Measurements from ENCODE around the gene PSENEN.

The PSENEN gene

GRCh38 chr19:35704218-35704617 is 41.2 kb upstream of the PSENEN start, which contains the start of gene ZBTB32:
TSS of gene ZBTB32 (plus strand) at chr19:35704558. CDS start at chr19:35714627, 10,069 bp downstream.
- Histone ChIP-seq H3K56ac (ENCODE audit: low read length) (no peak within 1 kb of the TSS), H2AK5ac (ENCODE audit: low read length) (no peak within 1 kb of the TSS), H4K5ac (ENCODE audit: low read length) (no peak within 1 kb of the TSS), H3K79me1 (ENCODE audit: low read length) (no peaks in the 10 kb centered on the region), H3K27me3 (ENCODE audit: insufficient read depth, low read length, poor library complexity) (no peaks in the 10 kb centered on the region), H3K27ac (ENCODE audit: low read depth, low read length) (no peak within 1 kb of the TSS), H3K18ac (ENCODE audit: low read length) (no peak within 1 kb of the TSS), H3K4ac (ENCODE audit: low read depth, low read length) (no peak within 1 kb of the TSS), H3K36me3 (ENCODE audit: control insufficient read depth, insufficient read depth, low read length) (no peaks in the 10 kb centered on the region), H3K4me3 (ENCODE audit: low read length) (no peak within 1 kb of the TSS), H3K4me1 (ENCODE audit: control insufficient read depth, low read depth, low read length) (no peaks in the 10 kb centered on the region), H2BK120ac (ENCODE audit: low read depth, low read length) (no peak within 1 kb of the TSS), H2BK15ac (replicated peaks; ENCODE audit: low read depth) (no peak within 1 kb of the TSS), H3K79me2 (ENCODE audit: control insufficient read depth, insufficient read depth, low read length) (no peaks in the 10 kb centered on the region), H3K23ac (ENCODE audit: low read length) (no peak within 1 kb of the TSS), H3K9ac (ENCODE audit: low read length) (no peak within 1 kb of the TSS), H2BK5ac (ENCODE audit: low read length) (no peak within 1 kb of the TSS), H4K8ac (ENCODE audit: low read depth, low read length) (no peak within 1 kb of the TSS), H3K4me2 (ENCODE audit: low read length) (no peak within 1 kb of the TSS)
- peak; percentile 81 for DNase-seq
- no CpG with 5 or more reads among the region's 24 CpGs for WGBS (ENCODE audit: extremely low coverage, insufficient coverage, low lambda C conversion rate)

- H3K23ac ChIP-seq (ENCODE audit: low read length) = no peak overlapping the region
- no peak overlapping the region for H3K56ac ChIP-seq (ENCODE audit: low read length)
- H4K8ac ChIP-seq (ENCODE audit: low read depth, low read length) = no peak overlapping the region
- H4K5ac ChIP-seq (ENCODE audit: low read length) = no peak overlapping the region
- H2BK5ac ChIP-seq (ENCODE audit: low read length) = no peak overlapping the region
- H3K79me2 ChIP-seq (ENCODE audit: control insufficient read depth, insufficient read depth, low read length) = no peaks in the 10 kb centered on the region
- H3K4me1 ChIP-seq (ENCODE audit: control insufficient read depth, low read depth, low read length) = no peaks in the 10 kb centered on the region
- no peaks in the 10 kb centered on the region for H3K79me1 ChIP-seq (ENCODE audit: low read length)
- H3K36me3 ChIP-seq (ENCODE audit: control insufficient read depth, insufficient read depth, low read length) = no peaks in the 10 kb centered on the region
- no peak overlapping the region for H3K18ac ChIP-seq (ENCODE audit: low read length)
- H3K4me2 ChIP-seq (ENCODE audit: low read length) = no peak overlapping the region
- WGBS (ENCODE audit: extremely low coverage, insufficient coverage, low lambda C conversion rate) = no CpG with 5 or more reads among the region's 1 CpG
- H3K27me3 ChIP-seq (ENCODE audit: insufficient read depth, low read length, poor library complexity) = no peaks in the 10 kb centered on the region
- no peak overlapping the region for H3K27ac ChIP-seq (ENCODE audit: low read depth, low read length)
- H2AK5ac ChIP-seq (ENCODE audit: low read length) = no peak overlapping the region
- no peak overlapping the region for H2BK120ac ChIP-seq (ENCODE audit: low read depth, low read length)
- no peak overlapping the region for H3K4me3 ChIP-seq (ENCODE audit: low read length)
- no peak for DNase-seq
- H2BK15ac ChIP-seq (replicated peaks; ENCODE audit: low read depth) = no peak overlapping the region
- H3K9ac ChIP-seq (ENCODE audit: low read length) = no peak overlapping the region
- no peak overlapping the region for H3K4ac ChIP-seq (ENCODE audit: low read depth, low read length)
Observed at GRCh38 chr19:35708391-35708790, 37.1 kb upstream of the PSENEN start.

GRCh38 chr19:35710784-35711723 is 34.4 kb upstream of the PSENEN start:
- no peak overlapping the region for H4K5ac ChIP-seq (ENCODE audit: low read length)
- no peak overlapping the region for H3K4me3 ChIP-seq (ENCODE audit: low read length)
- no peaks in the 10 kb centered on the region for H3K79me1 ChIP-seq (ENCODE audit: low read length)
- H2AK5ac ChIP-seq (ENCODE audit: low read length) = no peak overlapping the region
- no peak overlapping the region for H4K8ac ChIP-seq (ENCODE audit: low read depth, low read length)
- no peaks in the 10 kb centered on the region for H3K27me3 ChIP-seq (ENCODE audit: insufficient read depth, low read length, poor library complexity)
- H3K4me1 ChIP-seq (ENCODE audit: control insufficient read depth, low read depth, low read length) = peaks cover 2% of the 10 kb centered on the region
- H3K27ac ChIP-seq (ENCODE audit: low read depth, low read length) = no peak overlapping the region
- WGBS (ENCODE audit: extremely low coverage, insufficient coverage, low lambda C conversion rate) = no CpG with 5 or more reads among the region's 13 CpGs
- no peak overlapping the region for H3K4ac ChIP-seq (ENCODE audit: low read depth, low read length)
- H3K79me2 ChIP-seq (ENCODE audit: control insufficient read depth, insufficient read depth, low read length) = no peaks in the 10 kb centered on the region
- H3K23ac ChIP-seq (ENCODE audit: low read length) = no peak overlapping the region
- no peak overlapping the region for H2BK15ac ChIP-seq (replicated peaks; ENCODE audit: low read depth)
- H2BK120ac ChIP-seq (ENCODE audit: low read depth, low read length) = no peak overlapping the region
- no peak overlapping the region for H3K18ac ChIP-seq (ENCODE audit: low read length)
- H3K9ac ChIP-seq (ENCODE audit: low read length) = no peak overlapping the region
- no peak overlapping the region for H2BK5ac ChIP-seq (ENCODE audit: low read length)
- no peaks in the 10 kb centered on the region for H3K36me3 ChIP-seq (ENCODE audit: control insufficient read depth, insufficient read depth, low read length)
- no peak overlapping the region for H3K4me2 ChIP-seq (ENCODE audit: low read length)
- no peak for DNase-seq
- H3K56ac ChIP-seq (ENCODE audit: low read length) = no peak overlapping the region

GRCh38 chr19:35712567-35713505 is 32.6 kb upstream of the PSENEN start:
- no peak overlapping the region for H3K4me2 ChIP-seq (ENCODE audit: low read length)
- H2BK120ac ChIP-seq (ENCODE audit: low read depth, low read length) = no peak overlapping the region
- WGBS (ENCODE audit: extremely low coverage, insufficient coverage, low lambda C conversion rate) = 100% methylated on average over 2 of the region's 11 CpGs
- no peaks in the 10 kb centered on the region for H3K79me1 ChIP-seq (ENCODE audit: low read length)
- H3K9ac ChIP-seq (ENCODE audit: low read length) = no peak overlapping the region
- no peak overlapping the region for H2AK5ac ChIP-seq (ENCODE audit: low read length)
- no peak overlapping the region for H2BK5ac ChIP-seq (ENCODE audit: low read length)
- no peaks in the 10 kb centered on the region for H3K36me3 ChIP-seq (ENCODE audit: control insufficient read depth, insufficient read depth, low read length)
- no peak overlapping the region for H4K5ac ChIP-seq (ENCODE audit: low read length)
- peaks cover 2% of the 10 kb centered on the region for H3K4me1 ChIP-seq (ENCODE audit: control insufficient read depth, low read depth, low read length)
- H4K8ac ChIP-seq (ENCODE audit: low read depth, low read length) = no peak overlapping the region
- H2BK15ac ChIP-seq (replicated peaks; ENCODE audit: low read depth) = no peak overlapping the region
- no peaks in the 10 kb centered on the region for H3K27me3 ChIP-seq (ENCODE audit: insufficient read depth, low read length, poor library complexity)
- no peak overlapping the region for H3K4me3 ChIP-seq (ENCODE audit: low read length)
- no peak overlapping the region for H3K18ac ChIP-seq (ENCODE audit: low read length)
- no peak overlapping the region for H3K23ac ChIP-seq (ENCODE audit: low read length)
- no peak overlapping the region for H3K4ac ChIP-seq (ENCODE audit: low read depth, low read length)
- no peaks in the 10 kb centered on the region for H3K79me2 ChIP-seq (ENCODE audit: control insufficient read depth, insufficient read depth, low read length)
- no peak for DNase-seq
- H3K56ac ChIP-seq (ENCODE audit: low read length) = no peak overlapping the region
- H3K27ac ChIP-seq (ENCODE audit: low read depth, low read length) = no peak overlapping the region

DNA sequence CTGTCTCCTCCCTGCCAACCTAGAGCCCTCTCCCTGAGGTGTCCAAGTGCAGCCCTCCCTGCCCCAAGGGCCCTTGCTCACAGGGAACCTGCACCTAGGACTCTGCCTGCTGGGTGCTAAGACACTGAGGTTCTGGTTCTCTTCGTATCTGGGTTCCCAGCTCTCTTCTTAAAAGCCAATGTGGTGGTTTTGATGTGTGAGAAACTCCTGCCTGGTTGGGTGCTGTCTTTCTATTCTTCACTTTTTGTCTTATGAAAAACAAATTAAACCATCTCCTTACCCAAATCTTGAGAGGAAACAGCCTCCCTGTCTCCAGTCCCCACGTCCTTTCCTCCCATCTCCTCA is 32.0 kb upstream of the PSENEN start:
- Histone ChIP-seq H2AK5ac (ENCODE audit: low read length) (no peak overlapping the region), H2BK5ac (ENCODE audit: low read length) (no peak overlapping the region), H2BK15ac (replicated peaks; ENCODE audit: low read depth) (no peak overlapping the region), H3K4me3 (ENCODE audit: low read length) (no peak overlapping the region), H3K9ac (ENCODE audit: low read length) (no peak overlapping the region), H3K23ac (ENCODE audit: low read length) (no peak overlapping the region), H3K4ac (ENCODE audit: low read depth, low read length) (no peak overlapping the region), H3K79me1 (ENCODE audit: low read length) (peaks cover 1% of the 10 kb centered on the region), H3K4me1 (ENCODE audit: control insufficient read depth, low read depth, low read length) (peaks cover 2% of the 10 kb centered on the region), H3K36me3 (ENCODE audit: control insufficient read depth, insufficient read depth, low read length) (no peaks in the 10 kb centered on the region), H3K56ac (ENCODE audit: low read length) (no peak overlapping the region), H3K4me2 (ENCODE audit: low read length) (no peak overlapping the region), H2BK120ac (ENCODE audit: low read depth, low read length) (no peak overlapping the region), H3K27ac (ENCODE audit: low read depth, low read length) (no peak overlapping the region), H4K5ac (ENCODE audit: low read length) (no peak overlapping the region), H3K27me3 (ENCODE audit: insufficient read depth, low read length, poor library complexity) (no peaks in the 10 kb centered on the region), H4K8ac (ENCODE audit: low read depth, low read length) (no peak overlapping the region), H3K79me2 (ENCODE audit: control insufficient read depth, insufficient read depth, low read length) (peaks cover 3% of the 10 kb centered on the region), H3K18ac (ENCODE audit: low read length) (no peak overlapping the region)
- no peak for DNase-seq
- no CpG with 5 or more reads among the region's 2 CpGs for WGBS (ENCODE audit: extremely low coverage, insufficient coverage, low lambda C conversion rate)
